EL (cell line): ENCODE data around the gene ATP5ME.
"Not testable (repeated sequence)": the region's sequence is repeated elsewhere in the genome, so short reads cannot be mapped to it uniquely, and the experiment has no call there.

Experiments
- DNase-seq: peaks from one replicate; pipeline ENCODE4 v3.0.0-alpha.2; 2016

The ATP5ME gene

DNA sequence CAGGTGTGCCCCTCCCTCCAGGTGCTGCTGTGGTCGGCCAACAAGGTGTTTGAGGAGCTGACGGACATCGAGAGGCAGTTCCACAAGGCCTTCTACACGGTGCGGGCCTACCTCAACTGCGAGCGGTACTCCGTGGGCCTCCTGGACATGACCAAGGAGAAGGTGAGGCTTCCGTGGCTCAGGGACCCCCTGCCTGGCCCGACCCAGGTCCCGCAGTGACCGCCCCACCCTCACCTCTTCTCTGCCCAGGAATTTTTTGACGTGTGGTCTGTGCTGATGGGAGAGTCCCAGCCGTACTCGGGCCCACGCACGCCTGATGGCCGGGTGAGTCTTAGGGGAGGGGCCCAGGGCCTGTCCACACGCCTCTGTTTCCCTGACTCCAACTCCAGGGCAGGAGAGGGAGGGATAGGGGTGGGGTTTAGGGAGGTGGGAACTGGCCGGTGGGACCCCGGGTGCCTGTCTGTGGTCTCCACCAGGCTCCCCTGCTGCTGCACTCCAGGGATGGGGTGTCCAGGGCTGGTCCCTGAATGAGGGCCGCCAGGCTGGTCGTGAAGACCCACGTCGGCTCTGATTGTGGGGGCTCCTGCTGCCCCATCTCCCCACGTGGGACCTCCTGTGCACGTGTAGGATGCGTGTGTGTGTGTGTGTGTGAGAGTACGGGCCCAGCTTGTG, 20.1 kb downstream of the ATP5ME start:
- DNase-seq: no peak

DNA sequence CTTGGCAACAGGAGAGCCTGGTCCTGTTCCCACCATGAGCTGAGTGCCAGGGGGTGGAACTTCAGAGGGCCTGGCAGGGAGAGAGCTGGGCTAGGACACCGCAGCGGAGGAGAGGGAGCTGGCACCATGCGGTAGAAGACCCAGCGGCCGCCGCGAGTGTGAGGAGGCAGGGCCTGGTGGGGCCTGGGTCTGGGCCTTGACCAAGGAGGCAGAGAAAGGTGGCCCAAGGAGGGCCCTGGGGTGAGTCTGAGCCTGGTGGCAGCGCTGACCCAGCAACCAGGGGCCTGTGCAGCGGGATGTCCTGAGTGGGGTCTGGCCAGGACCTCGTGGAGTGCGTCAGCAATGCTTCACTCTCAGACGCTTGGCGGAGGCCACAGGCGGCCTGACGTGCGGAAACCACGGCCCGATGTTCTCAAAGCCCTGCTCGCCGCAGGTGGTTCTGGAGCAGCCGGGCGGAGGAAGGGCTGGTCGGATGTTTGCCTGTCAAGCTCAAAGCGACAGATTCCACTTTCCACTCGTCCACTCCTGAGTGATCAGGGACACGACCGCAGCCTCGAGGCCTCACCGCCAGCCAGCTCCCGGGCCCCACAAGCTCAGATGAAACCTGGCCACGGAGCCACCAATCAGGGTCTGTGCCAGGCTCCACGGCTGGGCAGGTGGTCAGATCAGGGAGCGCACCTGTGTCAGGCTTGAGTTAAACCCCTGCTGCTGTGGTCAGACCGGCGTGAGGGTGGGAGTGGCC, 20.8 kb downstream of the ATP5ME start:
- no peak for DNase-seq

DNA sequence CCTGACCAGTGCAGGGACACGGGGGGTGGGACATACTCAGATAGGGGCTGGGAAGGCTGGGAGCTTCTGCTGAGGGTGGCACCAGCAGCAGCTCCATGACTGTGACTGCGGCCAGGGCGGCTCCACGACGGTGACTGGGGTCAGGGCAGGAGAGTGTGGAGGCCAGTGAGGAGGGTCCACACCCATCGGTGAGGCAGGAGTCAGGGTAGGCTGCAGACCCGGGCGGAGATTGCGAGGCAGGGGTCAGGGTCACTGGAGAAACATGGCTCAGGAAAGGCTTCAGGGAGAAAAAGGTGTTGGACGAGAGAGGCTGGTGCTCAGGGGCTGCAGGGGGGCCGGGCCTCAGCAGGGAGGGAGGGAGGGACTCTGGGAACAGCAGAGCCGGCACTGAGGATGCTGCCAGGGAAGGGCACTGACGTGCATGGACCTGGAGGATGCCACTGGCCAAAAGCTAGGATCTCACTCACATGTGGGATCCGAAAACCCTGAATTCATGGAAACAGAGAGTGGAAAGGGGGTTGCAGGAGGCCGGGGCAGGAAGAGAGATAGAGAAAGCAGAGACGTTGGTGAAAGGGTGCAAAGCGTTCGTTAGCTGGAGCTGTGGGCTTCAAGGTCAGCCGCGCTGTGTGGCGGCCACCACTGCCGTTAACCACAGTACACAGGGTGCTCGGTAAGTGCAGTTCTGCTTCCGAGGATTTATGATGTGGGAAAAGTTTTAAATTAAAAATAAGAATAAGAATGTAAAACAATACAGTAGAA, 22.0 kb downstream of the ATP5ME start:
- no peak for DNase-seq

GRCh38 chr4:650951-651883, 22.9 kb downstream of the ATP5ME start:
- DNase-seq: no peak

GRCh38 chr4:650461-650860, 23.6 kb downstream of the ATP5ME start:
- no peak for DNase-seq

DNA sequence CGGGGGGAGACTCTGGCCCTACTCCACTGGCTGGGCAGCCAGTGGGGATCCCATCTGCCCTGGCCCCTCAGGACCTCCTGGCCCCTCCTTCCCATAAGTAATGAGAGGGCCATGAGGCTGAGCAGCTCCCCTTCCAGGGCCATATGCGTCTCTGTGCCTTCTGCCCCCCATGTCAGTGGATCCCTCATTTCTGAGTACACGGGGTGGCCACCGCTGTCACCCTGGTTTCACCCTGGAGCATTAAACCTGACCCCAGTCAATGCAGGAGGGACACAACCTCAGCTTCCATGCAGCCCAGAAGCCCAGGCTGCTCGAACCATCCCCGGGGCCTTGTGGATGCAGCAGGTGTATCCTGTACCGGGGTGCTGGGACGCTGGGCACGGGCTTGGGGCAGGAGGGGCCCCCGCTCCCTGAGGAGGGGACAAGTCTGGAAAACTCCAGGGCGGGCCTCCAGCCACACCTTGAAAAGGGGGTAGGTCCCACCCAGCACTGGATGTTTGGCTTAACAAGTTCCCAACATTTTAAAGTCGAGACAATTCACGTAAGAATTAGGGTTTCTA, 24.2 kb downstream of the ATP5ME start:
- no peak for DNase-seq

- no peak for DNase-seq
Measured at GRCh38 chr4:649293-649625, 24.8 kb downstream of the ATP5ME start.

DNA sequence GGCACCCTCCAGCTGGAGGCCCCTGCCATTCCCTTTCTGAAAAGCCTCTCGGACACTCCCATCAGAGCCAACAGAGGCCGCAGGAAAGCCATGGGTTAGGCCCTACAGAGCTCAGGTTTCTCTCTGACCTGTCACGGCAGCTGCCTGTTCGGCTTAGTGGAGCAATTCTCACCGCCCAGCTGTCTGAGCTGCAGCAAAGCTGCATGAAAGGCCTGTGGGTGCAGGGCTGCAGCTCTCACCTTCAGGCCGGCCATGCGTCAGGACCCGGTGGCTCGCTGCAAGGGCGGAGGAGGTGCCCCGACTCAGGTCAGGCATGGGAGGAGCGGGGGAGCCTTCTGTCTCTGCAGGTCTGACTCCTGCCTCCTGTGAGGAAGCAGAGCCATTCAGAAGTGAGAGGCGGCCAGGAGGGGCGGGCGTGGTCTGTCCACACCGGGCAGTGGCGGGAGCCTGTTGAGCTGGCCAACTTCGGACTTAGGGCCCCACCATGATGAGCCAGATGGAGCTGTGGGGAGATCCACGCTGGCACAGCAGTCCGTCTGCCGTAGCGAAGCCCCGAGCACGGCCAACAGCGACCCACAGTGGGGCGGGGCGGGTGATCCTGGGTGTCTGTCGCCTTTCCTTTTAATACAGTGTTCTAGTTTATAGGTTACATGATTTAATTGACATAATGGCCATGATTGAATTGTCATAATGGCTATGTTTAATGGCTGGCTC, 25.3 kb downstream of the ATP5ME start:
- DNase-seq: no peak

GRCh38 chr4:647481-647880, 26.6 kb downstream of the ATP5ME start:
- DNase-seq: no peak

GRCh38 chr4:646460-646859, 27.6 kb downstream of the ATP5ME start:
- DNase-seq: no peak

DNA sequence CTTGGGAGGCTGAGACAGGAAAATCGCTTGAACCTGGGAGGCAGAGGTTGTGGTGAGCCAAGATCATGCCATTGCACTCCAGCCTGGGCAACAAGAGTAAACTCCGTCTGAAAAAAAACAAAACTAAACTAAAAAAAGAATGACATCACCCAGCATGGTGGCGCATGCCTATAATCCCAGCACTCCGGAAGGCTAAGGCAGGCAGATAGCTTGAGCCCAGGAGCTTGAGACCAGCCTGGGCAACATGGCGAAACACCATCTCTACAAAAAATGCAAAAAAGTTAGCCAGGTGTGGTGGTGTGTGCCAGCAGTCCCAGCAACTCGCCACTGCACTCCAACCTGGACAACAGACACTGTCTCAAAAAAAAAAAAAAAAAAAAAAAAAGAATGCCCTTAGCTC, 31.7 kb downstream of the ATP5ME start:
- DNase-seq: not testable (repeated sequence)

DNA sequence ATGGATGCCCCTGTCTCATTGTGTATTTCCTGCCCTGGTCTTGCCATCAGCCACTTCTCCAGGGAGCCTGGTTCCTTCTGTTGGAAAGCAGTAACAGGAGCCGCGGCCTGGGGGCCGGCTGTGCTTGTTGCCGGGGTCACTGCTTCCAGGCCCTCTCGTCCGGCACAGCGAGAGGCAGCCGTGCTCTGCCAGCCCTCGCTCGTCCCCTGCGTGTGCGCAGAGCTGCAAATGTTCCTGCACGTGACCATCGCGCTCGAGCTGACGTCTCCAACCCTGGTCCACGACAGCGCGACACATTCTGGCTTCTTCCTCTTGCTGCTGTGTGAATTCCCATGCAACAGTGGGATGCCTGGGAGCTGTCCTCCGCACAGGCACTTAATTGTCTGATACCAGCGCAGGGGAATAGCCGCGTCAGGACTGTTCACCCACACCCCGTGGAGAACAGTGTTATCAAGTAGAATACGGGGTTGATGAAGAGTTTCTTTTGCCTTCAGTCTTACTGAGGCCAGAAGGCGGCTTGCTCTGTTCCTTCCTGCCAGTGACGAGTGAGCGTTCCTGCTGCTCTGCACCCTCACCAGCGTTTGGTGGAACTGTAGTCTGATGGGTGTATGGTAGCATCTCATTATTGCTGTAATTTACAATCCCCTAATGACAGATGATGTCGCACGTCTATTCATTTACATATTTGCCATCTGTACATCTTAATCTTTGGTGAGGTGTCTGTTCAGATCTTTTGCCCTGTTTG, 36.4 kb downstream of the ATP5ME start:
- no peak for DNase-seq

- DNase-seq: no peak
Measured at GRCh38 chr4:636628-637159, 37.4 kb downstream of the ATP5ME start.

DNA sequence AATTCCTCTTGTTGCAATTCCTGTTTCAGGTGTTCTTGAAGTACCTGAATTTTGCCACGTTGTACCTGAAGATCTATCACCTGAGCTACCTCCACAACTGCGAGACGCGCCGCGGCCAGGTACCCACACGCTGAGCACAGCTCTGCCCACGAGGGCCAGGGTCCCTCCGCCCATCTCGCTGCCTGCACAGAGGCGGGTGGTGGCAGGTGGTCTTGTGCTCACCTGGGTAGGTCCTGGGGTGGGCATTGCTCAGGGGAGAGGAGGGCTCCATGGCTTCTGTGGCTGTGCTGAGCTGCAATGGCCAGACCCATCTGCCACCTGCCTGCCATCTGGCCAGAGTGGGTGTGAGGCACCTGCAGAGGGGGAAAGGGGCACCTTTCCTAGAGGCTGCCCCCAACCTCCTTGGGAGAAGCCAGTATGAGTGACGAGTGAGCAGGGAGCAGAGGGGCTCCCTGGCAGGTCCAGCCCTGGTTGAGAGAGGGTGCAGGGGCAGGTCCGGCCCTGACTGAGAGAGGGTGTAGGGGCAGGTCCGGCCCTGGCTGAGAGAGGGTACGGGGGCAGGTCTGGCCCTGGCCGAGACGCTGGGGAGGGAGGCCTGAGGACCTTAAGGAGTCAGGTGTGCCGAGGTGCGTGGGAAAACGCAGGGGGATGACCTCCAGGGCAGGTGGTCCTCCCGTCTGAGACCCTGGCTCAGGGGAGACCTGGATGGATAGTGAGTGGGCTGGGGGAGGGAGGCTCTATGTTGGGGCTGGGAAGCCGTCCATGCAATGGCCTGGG, 38.0 kb downstream of the ATP5ME start:
- DNase-seq: no peak

- DNase-seq: not testable (repeated sequence)
Measured at GRCh38 chr4:635066-635835, 38.8 kb downstream of the ATP5ME start.

- DNase-seq: no peak
Measured at GRCh38 chr4:634599-634985, 39.5 kb downstream of the ATP5ME start.

DNA sequence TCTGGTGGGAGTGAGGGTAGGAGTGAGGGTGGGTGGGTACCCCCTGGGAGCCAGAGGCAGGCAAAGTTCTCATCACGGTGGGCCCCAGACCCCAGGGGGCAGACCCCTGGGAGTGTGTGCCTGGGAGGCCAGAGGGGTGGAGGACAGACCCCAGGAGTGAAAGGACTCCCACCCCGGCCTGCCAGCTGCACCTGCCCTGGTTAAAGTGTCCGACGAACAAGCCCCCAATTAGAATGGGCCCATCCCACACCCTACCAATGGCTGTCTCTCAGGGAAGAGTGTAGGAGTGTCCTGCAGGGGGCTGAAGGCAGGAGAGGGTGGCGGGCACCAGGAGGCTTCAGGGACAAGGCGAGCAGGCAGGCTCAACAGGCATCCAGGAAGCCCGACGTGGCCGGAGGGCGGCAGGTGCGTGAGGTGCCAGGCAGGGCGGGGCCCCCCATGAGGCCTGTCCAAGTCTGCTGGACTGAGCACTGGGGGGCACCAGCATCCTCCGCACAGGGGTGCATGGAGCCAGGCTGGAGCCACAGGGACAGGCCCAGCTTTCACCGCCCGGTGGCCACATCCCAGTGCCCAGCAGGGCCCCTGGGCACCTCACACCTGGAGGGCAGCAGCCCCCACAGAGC, 40.0 kb downstream of the ATP5ME start:
- no peak for DNase-seq

GRCh38 chr4:633406-633805, 40.7 kb downstream of the ATP5ME start:
- DNase-seq: no peak

GRCh38 chr4:632926-633325, 41.1 kb downstream of the ATP5ME start:
- DNase-seq: no peak
